HEK293 (cell line): Measurements from ENCODE around the gene MSANTD1.
A peak's percentile ranks its signal among the peaks of the same experiment; 100 is the strongest.

Experiments
- CTCF ChIA-PET: fragments of 350-600 bp; formaldehyde crosslinking; extraction: SDS; loops from one replicate; lab custom pipeline; 2021; ENCODE audit warnings: antibody characterized with exemption; lab: Yijun Ruan, JAX
- POLR2A ChIA-PET: fragments of 300-600 bp; formaldehyde crosslinking; extraction: SDS; loops from one replicate; lab custom pipeline; 2020; ENCODE audit warnings: antibody characterized with exemption, inconsistent platforms; lab: Yijun Ruan, JAX
- H3K27ac ChIP-seq: fragments of 200-500 bp; sonication (Bioruptor generic); 2 replicates; pipeline ENCODE4 v1.5.1; 2014; ENCODE audit warnings: low read depth, low read length, control low read depth, inconsistent platforms; ENCODE audit errors: extremely low read depth
- H3K36me3 ChIP-seq, 2 experiments: fragments of 200-500 bp in 1 of 2; sonication (Bioruptor generic) in 1 of 2; 1 replicate in 1 of 2; 2 replicates in 1 of 2; pipeline ENCODE4 v1.5.1; 2014 to 2017; ENCODE audit warnings: inconsistent platforms in 2 of 2, low read length in 2 of 2; ENCODE audit not compliant: control insufficient read depth in 2 of 2, insufficient read depth in 1 of 2
- H3K4me1 ChIP-seq: fragments of 200-500 bp; sonication (Bioruptor generic); 2 replicates; pipeline ENCODE4 v1.5.1; 2014; ENCODE audit warnings: mild to moderate bottlenecking, low read length, inconsistent platforms; ENCODE audit not compliant: control insufficient read depth, insufficient read depth
- H3K4me3 ChIP-seq: 2 replicates; pipeline ENCODE4 v1.5.1; 2011; ENCODE audit warnings: low read depth, mild to moderate bottlenecking, control low read depth, low read length, moderate library complexity
- H3K9me3 ChIP-seq: fragments of 200-500 bp; sonication (Bioruptor generic); 2 replicates; pipeline ENCODE4 v1.5.1; 2014; ENCODE audit warnings: low read depth, low read length, inconsistent platforms; ENCODE audit not compliant: control insufficient read depth, insufficient read depth
- GLI2 ChIP-seq: fragments of 450-650 bp; formaldehyde crosslinking; IDR thresholded peaks from 2 replicates; pipeline ENCODE4; 2017; ENCODE audit warnings: missing biosample characterization, missing genetic modification characterization, low read depth, borderline replicate concordance
- HOXA7 ChIP-seq: sonication (generic); formaldehyde crosslinking; IDR thresholded peaks from 2 replicates; pipeline ENCODE4 v1.8.1; 2022; ENCODE audit warnings: missing genetic modification reagents, borderline replicate concordance
- HOXC10 ChIP-seq: sonication (generic); formaldehyde crosslinking; IDR thresholded peaks from 2 replicates; pipeline ENCODE4 v1.8.1; 2023; ENCODE audit warnings: mild to moderate bottlenecking, missing genetic modification reagents
- HOXD13 ChIP-seq: sonication (generic); formaldehyde crosslinking; IDR thresholded peaks from 2 replicates; pipeline ENCODE4 v1.8.0; 2022; ENCODE audit warnings: missing genetic modification reagents, borderline replicate concordance
- KLF8 ChIP-seq: fragments of 450-650 bp; formaldehyde crosslinking; IDR thresholded peaks from 2 replicates; pipeline ENCODE4 v1.5.1; 2016; ENCODE audit warnings: missing biosample characterization, missing genetic modification characterization
- PRDM10 ChIP-seq: fragments of 450-650 bp; formaldehyde crosslinking; IDR thresholded peaks from 2 replicates; pipeline ENCODE4 v1.5.1; 2016; ENCODE audit warnings: missing biosample characterization, missing genetic modification characterization
- SCRT1 ChIP-seq: fragments of 450-650 bp; formaldehyde crosslinking; IDR thresholded peaks from 2 replicates; pipeline ENCODE4 v1.5.1; 2016; ENCODE audit warnings: missing biosample characterization, missing genetic modification characterization, borderline replicate concordance
- SCRT2 ChIP-seq: fragments of 450-650 bp; formaldehyde crosslinking; IDR thresholded peaks from 2 replicates; pipeline ENCODE4 v1.5.1; 2016; ENCODE audit warnings: missing biosample characterization, missing genetic modification characterization
- SP2 ChIP-seq: fragments of 450-650 bp; formaldehyde crosslinking; IDR thresholded peaks from 2 replicates; pipeline ENCODE4 v1.5.1; 2016; ENCODE audit warnings: missing biosample characterization, missing genetic modification characterization
- TCF7L2 ChIP-seq: IDR thresholded peaks from 2 replicates; pipeline ENCODE4 v1.6.1; 2011; ENCODE audit warnings: low read depth, mild to moderate bottlenecking, inconsistent platforms, low read length, moderate library complexity, borderline replicate concordance
- ZBTB44 ChIP-seq: fragments of 450-650 bp; IDR thresholded peaks from 2 replicates; pipeline ENCODE4 v1.5.1; 2018; ENCODE audit warnings: missing biosample characterization, mild to moderate bottlenecking, missing genetic modification characterization
- ZIC2 ChIP-seq: fragments of 450-650 bp; formaldehyde crosslinking; IDR thresholded peaks from 2 replicates; pipeline ENCODE4 v1.5.1; 2016; ENCODE audit warnings: missing biosample characterization, missing genetic modification characterization
- ZNF133 ChIP-seq: fragments of 450-650 bp; formaldehyde crosslinking; IDR thresholded peaks from 2 replicates; pipeline ENCODE4 v1.5.1; 2016; ENCODE audit warnings: missing biosample characterization, missing genetic modification characterization
- ZNF146 ChIP-seq: fragments of 450-650 bp; formaldehyde crosslinking; IDR thresholded peaks from 2 replicates; pipeline ENCODE4 v1.5.1; 2016; ENCODE audit warnings: missing biosample characterization, missing genetic modification characterization
- ZNF24 ChIP-seq: fragments of 450-650 bp; formaldehyde crosslinking; IDR thresholded peaks from 2 replicates; pipeline ENCODE4 v1.5.1; 2016; ENCODE audit warnings: missing biosample characterization, missing genetic modification characterization
- ZNF292 ChIP-seq: fragments of 450-650 bp; formaldehyde crosslinking; IDR thresholded peaks from 2 replicates; pipeline ENCODE4 v1.5.1; 2016; ENCODE audit warnings: low read depth, missing biosample characterization, missing genetic modification characterization, borderline replicate concordance
- ZNF311 ChIP-seq: fragments of 450-650 bp; formaldehyde crosslinking; IDR thresholded peaks from 2 replicates; pipeline ENCODE4 v1.5.1; 2017; ENCODE audit warnings: missing biosample characterization, missing genetic modification characterization, borderline replicate concordance
- ZNF341 ChIP-seq: fragments of 450-650 bp; formaldehyde crosslinking; IDR thresholded peaks from 2 replicates; pipeline ENCODE4; 2016; ENCODE audit warnings: low read depth, missing biosample characterization, missing genetic modification characterization
- ZNF404 ChIP-seq: fragments of 450-650 bp; formaldehyde crosslinking; IDR thresholded peaks from 2 replicates; pipeline ENCODE4 v1.5.1; 2017; ENCODE audit warnings: missing biosample characterization, missing genetic modification characterization
- ZNF426 ChIP-seq: fragments of 450-650 bp; formaldehyde crosslinking; IDR thresholded peaks from 2 replicates; pipeline ENCODE4 v1.5.1; 2017; ENCODE audit warnings: missing biosample characterization, missing genetic modification characterization, mild to moderate bottlenecking, inconsistent platforms, moderate library complexity
- ZNF555 ChIP-seq: fragments of 450-650 bp; formaldehyde crosslinking; conservative IDR thresholded peaks from 2 replicates; pipeline ENCODE4 v1.5.1; 2017; ENCODE audit warnings: missing biosample characterization, mild to moderate bottlenecking, missing genetic modification characterization, inconsistent platforms
- ZNF596 ChIP-seq: fragments of 450-650 bp; IDR thresholded peaks from 2 replicates; pipeline ENCODE4 v1.5.0; 2018; ENCODE audit warnings: missing biosample characterization, mild to moderate bottlenecking, missing genetic modification characterization, moderate library complexity
- ZNF843 ChIP-seq: fragments of 450-650 bp; formaldehyde crosslinking; IDR thresholded peaks from 2 replicates; pipeline ENCODE4 v1.5.1; 2016; ENCODE audit warnings: missing biosample characterization, missing genetic modification characterization

Gene MSANTD1

GRCh38 chr4:3239303-3239702, 9.7 kb upstream of the MSANTD1 start:
- Histone ChIP-seq H3K27ac (no peak overlapping the region), H3K36me3 (peaks cover 0 to 84% of the 10 kb centered on the region in 2 experiments; a peak in 1 of 3 replicates), H3K9me3 (no peaks in the 10 kb centered on the region), H3K4me1 (no peaks in the 10 kb centered on the region), H3K4me3 (no peak overlapping the region)
- POLR2A ChIA-PET: no interaction called here
- TF ChIP-seq ZNF341 (no peak), SCRT1 (no peak), GLI2 (no peak)
- CTCF ChIA-PET: no interaction called here

- H3K4me1 ChIP-seq: no peaks in the 10 kb centered on the region
- TF ChIP-seq ZIC2 (tag by site-specific recombination) (peak; percentile 70), TCF7L2 (no peak)
- TF ChIP-seq, all 188 proteins: peak for 1
- Histone ChIP-seq H3K36me3 (peaks cover 0 to 75% of the 10 kb centered on the region in 2 experiments; a peak in 1 of 3 replicates), H3K27ac (no peak overlapping the region), H3K9me3 (no peaks in the 10 kb centered on the region), H3K4me3 (no peak overlapping the region)
- CTCF ChIA-PET: no interaction called here
- POLR2A ChIA-PET: no interaction called here
Observed at GRCh38 chr4:3239998-3240920, 8.7 kb upstream of the MSANTD1 start.

GRCh38 chr4:3240936-3241522, 7.9 kb upstream of the MSANTD1 start:
- CTCF ChIA-PET: no interaction called here
- Histone ChIP-seq H3K9me3 (no peaks in the 10 kb centered on the region), H3K36me3 (peaks cover 0 to 67% of the 10 kb centered on the region in 2 experiments; a peak in 1 of 3 replicates), H3K27ac (no peak overlapping the region), H3K4me1 (no peaks in the 10 kb centered on the region), H3K4me3 (no peak overlapping the region)
- POLR2A ChIA-PET: no interaction called here
- TF ChIP-seq HOXA7 (no peak), ZNF555 (no peak), ZNF404 (no peak), ZNF24 (no peak), KLF8 (tag by site-specific recombination) (no peak), SP2 (tag by site-specific recombination) (no peak), ZNF843 (tag by site-specific recombination) (no peak), ZNF426 (tag by site-specific recombination) (no peak)

- Histone ChIP-seq H3K36me3 (peaks cover 0 to 59% of the 10 kb centered on the region in 2 experiments; a peak in 1 of 3 replicates), H3K9me3 (no peaks in the 10 kb centered on the region), H3K27ac (no peak overlapping the region), H3K4me1 (no peaks in the 10 kb centered on the region), H3K4me3 (no peak overlapping the region)
- ChIA-PET CTCF (no interaction called here), POLR2A (no interaction called here)
- TF ChIP-seq HOXC10 (CRISPR knock-in tag): no peak
- no peak for TF ChIP-seq HOXD13
- TF ChIP-seq ZNF596 (tag by site-specific recombination): no peak
- TF ChIP-seq ZNF311: no peak
- no peak for TF ChIP-seq ZNF292 (tag by site-specific recombination)
- no peak for TF ChIP-seq PRDM10 (tag by site-specific recombination)
- TF ChIP-seq ZBTB44 (tag by site-specific recombination): no peak
- no peak for TF ChIP-seq ZNF146 (tag by site-specific recombination)
- TF ChIP-seq ZNF133: no peak
- no peak for TF ChIP-seq SCRT2
Observed at GRCh38 chr4:3241898-3242524, 6.9 kb upstream of the MSANTD1 start.
